Small intestine (tissue), 7 donors: ENCODE measurements around the gene CHAF1A. TPM values are rescaled to one million over a fixed set of nuclear protein-coding genes. Genes with fewer than 3 reads are reported as not detected.

ENCODE experiments used
- DNase-seq, 2 donors: peaks; one replicate each; pipeline versions ENCODE4 v3.0.0 to v3.0.0-alpha.2; 2013
- FAIRE-seq: peaks from 2 replicates; lab custom pipeline; 2012; peaks lifted over from hg19 to GRCh38; lab: Jason Lieb, UNC
- H3K27ac ChIP-seq, 3 donors: one replicate each; pipeline ENCODE4 v1.5.1; 2013; ENCODE audit warnings: low read length in 2 of 3, mild to moderate bottlenecking in 2 of 3, control low read depth in 1 of 3, inconsistent platforms in 1 of 3, low read depth in 1 of 3, moderate library complexity in 1 of 3
- H3K27me3 ChIP-seq, 3 donors: one replicate each; pipeline ENCODE4 v1.6.1; 2013; ENCODE audit warnings: low read length in 3 of 3, inconsistent platforms in 1 of 3; ENCODE audit not compliant: control insufficient read depth in 3 of 3, insufficient read depth in 3 of 3
- H3K36me3 ChIP-seq, 3 donors: one replicate each; pipeline ENCODE4 v1.6.1; 2013; ENCODE audit warnings: low read length in 3 of 3, inconsistent platforms in 1 of 3, low read depth in 1 of 3, mild to moderate bottlenecking in 1 of 3, moderate library complexity in 1 of 3; ENCODE audit not compliant: control insufficient read depth in 3 of 3, insufficient read depth in 2 of 3
- H3K4me1 ChIP-seq, 3 donors: one replicate each; pipeline ENCODE4 v1.6.1; 2013; ENCODE audit warnings: low read length in 2 of 3, inconsistent platforms in 1 of 3, low read depth in 1 of 3, mild to moderate bottlenecking in 1 of 3, moderate library complexity in 1 of 3; ENCODE audit not compliant: control insufficient read depth in 3 of 3, insufficient read depth in 2 of 3
- H3K4me3 ChIP-seq, 3 donors: one replicate each; pipeline ENCODE4 v1.5.1; 2013; ENCODE audit warnings: low read length in 3 of 3, control low read depth in 1 of 3, inconsistent platforms in 1 of 3, low read depth in 1 of 3, mild to moderate bottlenecking in 1 of 3, moderate library complexity in 1 of 3
- H3K9me3 ChIP-seq, 2 donors: one replicate each; pipeline ENCODE4 v1.6.1; 2013; ENCODE audit warnings: low read depth in 1 of 2, low read length in 1 of 2; ENCODE audit not compliant: control insufficient read depth in 2 of 2, insufficient read depth in 1 of 2
- WGBS, 3 donors: extraction: QIAGEN DNeasy Blood & Tissue Kit; methylation state at CpG; one replicate each; pipeline ENCODE4 v1.1.7; 2013; 5-methylcytosine and 5-hydroxymethylcytosine counted together
- polyA plus RNA-seq, 4 donors: library from polyadenylated mRNA; stranded (reverse) in 3 of 4; unstranded in 1 of 4; fragments of 200-250 nt in 3 of 4; fragments of 120-200 nt in 1 of 4; gene quantifications; one replicate each; pipeline versions ENCODE4 v1.2.1 to v1.2.3, GENCODE V29; 2013
- donor health status: healthy with polysubstance abuse.
- donor health status: control.
- donor health status: control.
- donor health status: Bipolar disorder and iron deficiency.
- donor health status: healthy.

The CHAF1A gene
- polyA plus RNA-seq, 4 donors: 4.0 to 13.5 (median 9.4) TPM

DNA sequence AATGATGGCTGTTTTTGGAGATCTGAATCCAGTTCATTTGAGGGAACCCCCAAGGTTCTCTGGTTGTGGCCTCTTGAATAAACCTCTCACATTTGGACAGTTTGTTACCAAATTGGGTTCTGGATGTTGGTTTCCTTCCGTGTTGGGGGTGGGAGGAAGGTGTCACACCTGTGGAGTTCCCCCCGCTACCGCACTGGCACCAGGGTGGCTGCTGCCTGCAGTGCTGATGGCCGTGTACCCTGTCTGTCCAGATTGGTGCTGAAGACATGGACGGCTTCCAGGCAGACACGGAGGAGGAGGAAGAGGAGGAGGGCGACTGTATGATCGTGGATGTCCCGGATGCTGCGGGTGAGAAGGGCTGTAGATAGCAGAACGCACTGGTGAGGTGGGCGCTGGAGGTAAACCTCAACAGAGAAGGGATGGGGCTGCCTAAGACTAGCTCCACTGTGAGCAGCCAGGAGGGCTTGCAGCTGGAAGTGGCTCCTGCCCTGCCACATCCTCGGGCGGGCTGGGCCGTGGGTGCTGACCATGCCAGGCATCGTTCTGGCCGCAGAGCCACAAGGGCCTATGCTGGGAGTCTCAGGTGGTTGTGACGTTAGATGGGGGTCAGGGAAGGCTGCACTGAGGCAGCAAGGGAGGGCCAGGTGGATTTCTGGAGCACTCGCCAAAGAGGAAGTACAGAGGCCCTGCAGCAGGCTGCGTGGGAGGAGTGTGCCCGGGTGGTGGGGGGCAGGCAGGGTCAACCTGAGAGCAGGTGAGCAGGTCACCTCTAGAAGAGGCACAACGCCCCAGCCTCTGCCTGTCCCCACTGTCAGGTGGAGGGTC, 39.8 kb downstream of the CHAF1A start:
- Histone ChIP-seq H3K9me3 (no peaks in the 10 kb centered on the region), H3K4me1 (no peaks in the 10 kb centered on the region), H3K36me3 (peaks cover 14 to 69% (median 15%) of the 10 kb centered on the region in 3 donors), H3K4me3 (no peak overlapping the region), H3K27ac (no peak overlapping the region), H3K27me3 (no peaks in the 10 kb centered on the region)
- WGBS, 3 donors: 76 to 82% (median 80%) methylated on average over 21 to 22 of the region's 22 CpGs
- FAIRE-seq (no peak), DNase-seq (no peak)

DNA sequence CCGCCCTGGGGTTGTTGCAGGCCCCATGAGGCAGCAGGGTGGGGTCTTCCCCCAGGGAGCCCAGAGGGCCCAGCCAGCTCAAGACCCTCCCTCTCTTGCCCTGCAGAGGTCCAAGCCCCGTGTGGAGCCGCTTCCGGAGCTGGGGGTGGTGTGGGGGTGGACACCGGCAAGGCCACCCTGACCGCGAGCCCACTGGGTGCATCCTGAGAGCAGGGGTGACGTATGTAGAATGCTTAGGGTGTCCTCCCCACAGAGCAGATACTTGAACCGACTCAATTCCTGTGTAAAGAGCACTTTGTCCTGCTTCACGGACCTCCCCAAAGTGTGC, 40.3 kb downstream of the CHAF1A start:
- Histone ChIP-seq H3K4me3 (no peak overlapping the region), H3K36me3 (peaks cover 20 to 72% (median 20%) of the 10 kb centered on the region in 3 donors), H3K27me3 (no peaks in the 10 kb centered on the region), H3K9me3 (no peaks in the 10 kb centered on the region), H3K4me1 (no peaks in the 10 kb centered on the region), H3K27ac (no peak overlapping the region)
- FAIRE-seq (no peak), DNase-seq (no peak)
- 85 to 89% (median 89%) methylated on average over 9 to 10 of the region's 10 CpGs for WGBS, 3 donors

GRCh38 chr19:4443188-4443587, 40.7 kb downstream of the CHAF1A start:
- H3K4me3 ChIP-seq: no peak overlapping the region
- FAIRE-seq: no peak
- no peaks in the 10 kb centered on the region for H3K4me1 ChIP-seq
- H3K36me3 ChIP-seq: peaks cover 20 to 76% (median 22%) of the 10 kb centered on the region in 3 donors
- no peaks in the 10 kb centered on the region for H3K27me3 ChIP-seq
- no peak for DNase-seq
- 90 to 95% (median 92%) methylated on average over 15 of the region's 15 CpGs for WGBS, 3 donors
- no peak overlapping the region for H3K27ac ChIP-seq
- H3K9me3 ChIP-seq: no peaks in the 10 kb centered on the region

DNA sequence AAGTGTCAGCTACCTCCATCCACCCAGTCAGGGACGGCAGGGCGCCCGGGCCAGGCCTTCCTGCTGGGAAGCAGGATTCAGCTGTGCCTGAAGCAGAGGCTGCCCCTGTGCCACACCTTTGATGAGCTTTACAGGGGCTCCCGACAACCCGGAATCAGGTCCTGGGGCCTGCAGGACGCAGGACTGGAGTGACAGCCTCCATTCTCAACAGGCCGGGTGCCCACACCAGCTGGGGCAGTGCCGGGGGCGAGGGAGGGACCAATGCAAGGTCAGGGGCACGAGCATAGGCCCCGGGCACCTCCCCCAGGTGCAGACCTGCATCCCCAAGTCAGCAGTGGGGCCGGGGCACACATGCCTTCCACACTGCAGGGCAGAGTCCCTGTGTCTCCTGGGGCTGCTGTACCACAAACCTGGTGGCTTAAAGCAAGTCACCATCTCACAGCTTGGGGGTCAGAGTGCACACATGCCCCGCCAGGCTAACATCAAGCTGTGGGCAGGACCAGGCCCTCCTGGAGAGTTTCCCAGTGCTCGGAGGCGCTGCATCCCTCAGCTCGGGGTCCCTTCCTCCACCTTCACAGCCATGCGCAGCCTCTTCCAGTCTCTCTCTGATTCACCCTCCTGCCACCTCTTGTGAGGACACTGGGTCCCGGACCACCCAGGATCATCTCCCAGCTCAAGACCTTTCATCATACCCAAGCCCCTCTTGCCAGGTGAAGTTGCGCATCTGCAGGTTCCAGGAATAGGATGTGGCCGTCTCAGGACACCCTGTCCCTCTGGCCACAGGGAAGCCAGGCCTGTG, 41.7 kb downstream of the CHAF1A start:
- H3K27me3 ChIP-seq: no peaks in the 10 kb centered on the region
- no peak overlapping the region for H3K4me3 ChIP-seq
- no peaks in the 10 kb centered on the region for H3K9me3 ChIP-seq
- FAIRE-seq: no peak
- peaks cover 20 to 86% (median 22%) of the 10 kb centered on the region in 3 donors for H3K36me3 ChIP-seq
- DNase-seq: no peak
- no peak overlapping the region for H3K27ac ChIP-seq
- no peaks in the 10 kb centered on the region for H3K4me1 ChIP-seq
- 79 to 84% (median 79%) methylated on average over 20 of the region's 20 CpGs for WGBS, 3 donors

GRCh38 chr19:4444765-4445741, 42.6 kb downstream of the CHAF1A start:
- DNase-seq: no peak
- WGBS, 3 donors: 81 to 84% (median 83%) methylated on average over 36 of the region's 36 CpGs
- Histone ChIP-seq H3K4me3 (no peak overlapping the region), H3K27me3 (no peaks in the 10 kb centered on the region), H3K36me3 (peaks cover 21 to 89% (median 22%) of the 10 kb centered on the region in 3 donors), H3K4me1 (no peaks in the 10 kb centered on the region), H3K27ac (no peak overlapping the region), H3K9me3 (no peaks in the 10 kb centered on the region)
- FAIRE-seq: no peak

GRCh38 chr19:4445963-4446703, 43.7 kb downstream of the CHAF1A start:
- Histone ChIP-seq H3K4me3 (no peak overlapping the region), H3K36me3 (peaks cover 21 to 91% (median 25%) of the 10 kb centered on the region in 3 donors), H3K27me3 (no peaks in the 10 kb centered on the region), H3K27ac (no peak overlapping the region), H3K9me3 (no peaks in the 10 kb centered on the region), H3K4me1 (no peaks in the 10 kb centered on the region)
- DNase-seq: no peak
- WGBS, 3 donors: 92 to 96% (median 94%) methylated on average over 50 to 58 of the region's 58 CpGs
- no peak for FAIRE-seq

- H3K36me3 ChIP-seq: peaks cover 21 to 98% (median 25%) of the 10 kb centered on the region in 3 donors
- H3K4me3 ChIP-seq: no peak overlapping the region
- DNase-seq (no peak), FAIRE-seq (no peak)
- H3K27me3 ChIP-seq: no peaks in the 10 kb centered on the region
- WGBS, 3 donors: 78 to 82% (median 79%) methylated on average over 15 of the region's 15 CpGs
- H3K27ac ChIP-seq: no peak overlapping the region
- no peaks in the 10 kb centered on the region for H3K9me3 ChIP-seq
- no peaks in the 10 kb centered on the region for H3K4me1 ChIP-seq
Measured at GRCh38 chr19:4446704-4447200, 44.3 kb downstream of the CHAF1A start.
